ENCODE measurements around the gene PACSIN1. TPM values are rescaled to one million over a fixed set of nuclear protein-coding genes. Genes with fewer than 3 reads are reported as not detected.

PACSIN1 gene
- total and polyA plus RNA-seq, 10 of the 15 experiments (the other 5 are each of a cell fraction or from before 2014, with no cell fraction given): 0.50 to 9.4 (median 2.8) TPM

DNA sequence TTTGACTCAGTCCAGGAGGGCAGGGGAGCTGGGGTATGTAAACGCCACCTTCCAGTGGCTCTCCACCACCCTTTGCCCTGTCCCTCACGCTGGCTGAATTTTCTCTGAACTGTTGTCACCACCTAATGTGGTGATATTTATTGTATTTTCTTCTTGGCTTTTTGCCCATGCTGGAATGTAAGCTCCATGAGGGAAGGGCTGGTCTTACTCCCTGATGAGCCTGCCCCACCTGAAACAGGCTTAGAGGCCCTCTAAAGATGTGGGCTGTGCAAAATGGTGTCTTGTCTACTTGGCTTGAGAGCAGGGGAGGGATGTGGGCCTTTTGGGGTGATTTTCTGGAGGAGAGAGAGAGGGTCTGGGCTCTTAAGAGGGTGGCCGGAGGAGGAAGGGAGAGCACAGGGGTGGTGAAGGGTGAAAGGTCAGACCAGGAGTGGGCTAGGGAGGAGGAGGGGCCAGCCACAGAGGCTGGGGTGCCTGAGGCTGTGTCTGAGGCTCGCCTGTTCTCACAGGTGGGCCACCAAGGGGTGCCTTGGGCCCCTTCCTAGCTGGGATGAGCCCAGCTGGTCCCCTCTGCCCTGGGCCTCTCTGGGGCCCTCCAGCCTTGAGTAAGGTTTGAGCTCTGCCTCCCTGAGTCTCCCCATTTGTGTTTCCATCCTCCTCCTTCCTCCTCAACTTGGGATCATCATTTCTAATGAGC, 52.9 kb downstream of the PACSIN1 start:
- BruUV-seq (replicated peaks): no TSS peak
- ATAC-seq: no peak
- no peaks in the 10 kb centered on the region for H3K79me2 ChIP-seq (ENCODE audit: control insufficient read depth, insufficient read depth, low read length)
- no peaks in the 10 kb centered on the region for H4K20me1 ChIP-seq (ENCODE audit: control insufficient read depth, insufficient read depth)
- RAD21 ChIA-PET (ENCODE audit: unreplicated experiment): interaction anchor here (0.8 kb wide), 1 partner anchor 59 kb away, joined by 3 read pairs; no protein-coding TSS in a partner anchor
- SMC1A ChIA-PET (ENCODE audit: uncharacterized antibody, unreplicated experiment): interaction anchor here (0.8 to 1.3 kb wide), 4 partner anchors 50 to 621 kb away, joined by 3 to 4 read pairs (median 4); partner anchors contain the start of gene SNRPC
- POLR2A ChIA-PET: interaction anchor here (0.5 kb wide), 1 partner anchor 210 kb away, joined by 10 read pairs; no protein-coding TSS in a partner anchor
- H3K9ac ChIP-seq (ENCODE audit: control insufficient read depth, insufficient read depth, low read length): no peak overlapping the region
- H3K4me1 ChIP-seq (ENCODE audit: control insufficient read depth, insufficient read depth, low read length): no peaks in the 10 kb centered on the region
- H3K27ac ChIP-seq (ENCODE audit: control insufficient read depth, insufficient read depth): no peak overlapping the region
- no peaks in the 10 kb centered on the region; a peak in 1 of 4 replicates for H3K27me3 ChIP-seq (replicated peaks in 1 of 2; ENCODE audit: control insufficient read depth in 2 of 2, insufficient read depth in 2 of 2, low read length in 1 of 2)
- H3K4me3 ChIP-seq: no peak overlapping the region
- intact Hi-C loops (cut with micrococcal nuclease; ENCODE audit: unreplicated experiment) (no loop called here), in situ Hi-C loops (cut with MboI) (no loop called here)
- 9% methylated on average over 4 of the region's 4 CpGs for WGBS (ENCODE audit: insufficient coverage, insufficient replicate concordance, low lambda C conversion rate, missing lambda C conversion rate)
- no peaks in the 10 kb centered on the region for H3K36me3 ChIP-seq (ENCODE audit: control insufficient read depth in 2 of 2, insufficient read depth in 2 of 2, low read length in 1 of 2)
- H3K9me3 ChIP-seq (replicated peaks; ENCODE audit: control insufficient read depth, insufficient read depth, low read length): no peaks in the 10 kb centered on the region
- no peak for DNase-seq (ENCODE audit: low read depth, low spot score)
- FAIRE-seq: no peak
- H2AFZ ChIP-seq (ENCODE audit: control insufficient read depth, low read depth, low read length): no peak overlapping the region
- H3K4me2 ChIP-seq (ENCODE audit: control insufficient read depth, insufficient read depth): no peak overlapping the region
- CTCF ChIA-PET: no interaction called here
- TF ChIP-seq, protein P1, sequence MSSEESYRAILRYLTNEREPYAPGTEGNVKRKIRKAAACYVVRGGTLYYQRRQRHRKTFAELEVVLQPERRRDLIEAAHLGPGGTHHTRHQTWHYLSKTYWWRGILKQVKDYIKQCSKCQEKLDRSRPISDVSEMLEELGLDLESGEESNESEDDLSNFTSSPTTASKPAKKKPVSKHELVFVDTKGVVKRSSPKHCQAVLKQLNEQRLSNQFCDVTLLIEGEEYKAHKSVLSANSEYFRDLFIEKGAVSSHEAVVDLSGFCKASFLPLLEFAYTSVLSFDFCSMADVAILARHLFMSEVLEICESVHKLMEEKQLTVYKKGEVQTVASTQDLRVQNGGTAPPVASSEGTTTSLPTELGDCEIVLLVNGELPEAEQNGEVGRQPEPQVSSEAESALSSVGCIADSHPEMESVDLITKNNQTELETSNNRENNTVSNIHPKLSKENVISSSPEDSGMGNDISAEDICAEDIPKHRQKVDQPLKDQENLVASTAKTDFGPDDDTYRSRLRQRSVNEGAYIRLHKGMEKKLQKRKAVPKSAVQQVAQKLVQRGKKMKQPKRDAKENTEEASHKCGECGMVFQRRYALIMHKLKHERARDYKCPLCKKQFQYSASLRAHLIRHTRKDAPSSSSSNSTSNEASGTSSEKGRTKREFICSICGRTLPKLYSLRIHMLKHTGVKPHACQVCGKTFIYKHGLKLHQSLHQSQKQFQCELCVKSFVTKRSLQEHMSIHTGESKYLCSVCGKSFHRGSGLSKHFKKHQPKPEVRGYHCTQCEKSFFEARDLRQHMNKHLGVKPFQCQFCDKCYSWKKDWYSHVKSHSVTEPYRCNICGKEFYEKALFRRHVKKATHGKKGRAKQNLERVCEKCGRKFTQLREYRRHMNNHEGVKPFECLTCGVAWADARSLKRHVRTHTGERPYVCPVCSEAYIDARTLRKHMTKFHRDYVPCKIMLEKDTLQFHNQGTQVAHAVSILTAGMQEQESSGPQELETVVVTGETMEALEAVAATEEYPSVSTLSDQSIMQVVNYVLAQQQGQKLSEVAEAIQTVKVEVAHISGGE (CRISPR knock-in tag; IDR thresholded peaks at IDR 0.05): no peak
- TF ChIP-seq SMAD5 (IDR thresholded peaks at IDR 0.05; ENCODE audit: low read depth) (no peak), FOXM1 (IDR thresholded peaks at IDR 0.05; ENCODE audit: low read depth, low read length) (no peak), TBL1XR1 (IDR thresholded peaks at IDR 0.05; ENCODE audit: low read depth, low read length) (no peak), SIX5 (IDR thresholded peaks at IDR 0.05; ENCODE audit: low read depth, low read length, severe bottlenecking) (no peak), GATAD2B (conservative IDR thresholded peaks at IDR 0.05; ENCODE audit: low read depth) (no peak), HDAC6 (IDR thresholded peaks at IDR 0.05; ENCODE audit: unreplicated experiment) (no peak)
- TF ChIP-seq, protein P2, sequence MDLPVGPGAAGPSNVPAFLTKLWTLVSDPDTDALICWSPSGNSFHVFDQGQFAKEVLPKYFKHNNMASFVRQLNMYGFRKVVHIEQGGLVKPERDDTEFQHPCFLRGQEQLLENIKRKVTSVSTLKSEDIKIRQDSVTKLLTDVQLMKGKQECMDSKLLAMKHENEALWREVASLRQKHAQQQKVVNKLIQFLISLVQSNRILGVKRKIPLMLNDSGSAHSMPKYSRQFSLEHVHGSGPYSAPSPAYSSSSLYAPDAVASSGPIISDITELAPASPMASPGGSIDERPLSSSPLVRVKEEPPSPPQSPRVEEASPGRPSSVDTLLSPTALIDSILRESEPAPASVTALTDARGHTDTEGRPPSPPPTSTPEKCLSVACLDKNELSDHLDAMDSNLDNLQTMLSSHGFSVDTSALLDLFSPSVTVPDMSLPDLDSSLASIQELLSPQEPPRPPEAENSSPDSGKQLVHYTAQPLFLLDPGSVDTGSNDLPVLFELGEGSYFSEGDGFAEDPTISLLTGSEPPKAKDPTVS (IDR thresholded peaks at IDR 0.05; ENCODE audit: low read depth, low read length): no peak
- TF ChIP-seq, protein P3, sequence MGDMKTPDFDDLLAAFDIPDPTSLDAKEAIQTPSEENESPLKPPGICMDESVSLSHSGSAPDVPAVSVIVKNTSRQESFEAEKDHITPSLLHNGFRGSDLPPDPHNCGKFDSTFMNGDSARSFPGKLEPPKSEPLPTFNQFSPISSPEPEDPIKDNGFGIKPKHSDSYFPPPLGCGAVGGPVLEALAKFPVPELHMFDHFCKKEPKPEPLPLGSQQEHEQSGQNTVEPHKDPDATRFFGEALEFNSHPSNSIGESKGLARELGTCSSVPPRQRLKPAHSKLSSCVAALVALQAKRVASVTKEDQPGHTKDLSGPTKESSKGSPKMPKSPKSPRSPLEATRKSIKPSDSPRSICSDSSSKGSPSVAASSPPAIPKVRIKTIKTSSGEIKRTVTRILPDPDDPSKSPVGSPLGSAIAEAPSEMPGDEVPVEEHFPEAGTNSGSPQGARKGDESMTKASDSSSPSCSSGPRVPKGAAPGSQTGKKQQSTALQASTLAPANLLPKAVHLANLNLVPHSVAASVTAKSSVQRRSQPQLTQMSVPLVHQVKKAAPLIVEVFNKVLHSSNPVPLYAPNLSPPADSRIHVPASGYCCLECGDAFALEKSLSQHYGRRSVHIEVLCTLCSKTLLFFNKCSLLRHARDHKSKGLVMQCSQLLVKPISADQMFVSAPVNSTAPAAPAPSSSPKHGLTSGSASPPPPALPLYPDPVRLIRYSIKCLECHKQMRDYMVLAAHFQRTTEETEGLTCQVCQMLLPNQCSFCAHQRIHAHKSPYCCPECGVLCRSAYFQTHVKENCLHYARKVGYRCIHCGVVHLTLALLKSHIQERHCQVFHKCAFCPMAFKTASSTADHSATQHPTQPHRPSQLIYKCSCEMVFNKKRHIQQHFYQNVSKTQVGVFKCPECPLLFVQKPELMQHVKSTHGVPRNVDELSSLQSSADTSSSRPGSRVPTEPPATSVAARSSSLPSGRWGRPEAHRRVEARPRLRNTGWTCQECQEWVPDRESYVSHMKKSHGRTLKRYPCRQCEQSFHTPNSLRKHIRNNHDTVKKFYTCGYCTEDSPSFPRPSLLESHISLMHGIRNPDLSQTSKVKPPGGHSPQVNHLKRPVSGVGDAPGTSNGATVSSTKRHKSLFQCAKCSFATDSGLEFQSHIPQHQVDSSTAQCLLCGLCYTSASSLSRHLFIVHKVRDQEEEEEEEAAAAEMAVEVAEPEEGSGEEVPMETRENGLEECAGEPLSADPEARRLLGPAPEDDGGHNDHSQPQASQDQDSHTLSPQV (IDR thresholded peaks at IDR 0.05): no peak
- TF ChIP-seq, protein P4, sequence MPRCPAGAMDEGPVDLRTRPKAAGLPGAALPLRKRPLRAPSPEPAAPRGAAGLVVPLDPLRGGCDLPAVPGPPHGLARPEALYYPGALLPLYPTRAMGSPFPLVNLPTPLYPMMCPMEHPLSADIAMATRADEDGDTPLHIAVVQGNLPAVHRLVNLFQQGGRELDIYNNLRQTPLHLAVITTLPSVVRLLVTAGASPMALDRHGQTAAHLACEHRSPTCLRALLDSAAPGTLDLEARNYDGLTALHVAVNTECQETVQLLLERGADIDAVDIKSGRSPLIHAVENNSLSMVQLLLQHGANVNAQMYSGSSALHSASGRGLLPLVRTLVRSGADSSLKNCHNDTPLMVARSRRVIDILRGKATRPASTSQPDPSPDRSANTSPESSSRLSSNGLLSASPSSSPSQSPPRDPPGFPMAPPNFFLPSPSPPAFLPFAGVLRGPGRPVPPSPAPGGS (IDR thresholded peaks at IDR 0.05; ENCODE audit: borderline replicate concordance, insufficient read depth, low read depth, low read length, poor library complexity, severe bottlenecking): no peak

Measured in GM12878 (cell line).